ENCODE results near the gene SCCPDH.

GRCh38 chr1:246742396-246742795 is 18.2 kb downstream of the SCCPDH start:
- TF ChIP-seq CTCF (IDR thresholded peaks at IDR 0.05; ENCODE audit: low read depth, low read length, poor library complexity, severe bottlenecking): no peak
- TF ChIP-seq EZH2phosphoT487 (IDR thresholded peaks at IDR 0.05; ENCODE audit: borderline replicate concordance, low read length): no peak
